Hepatic stellate cell (primary cell): Measurements from ENCODE around the gene FAAP100.
"Not testable (repeated sequence)": the region's sequence is repeated elsewhere in the genome, so short reads cannot be mapped to it uniquely, and the experiment has no call there.

Experiments used
- DNase-seq: peaks from one replicate; pipeline ENCODE4 v3.0.0; 2011; ENCODE audit warnings: low spot score

Gene FAAP100

GRCh38 chr17:81552244-81553017 is at the start of gene FAAP100:
FAAP100 (minus strand) TSS chr17:81552353; CDS start chr17:81552330, 23 bp downstream.
- DNase-seq, result peak; percentile 93

GRCh38 chr17:81601525-81602120 is 49.5 kb upstream of the FAAP100 start:
- DNase-seq, result peak; percentile 73

- DNase-seq, result peak; percentile 56
Measured at GRCh38 chr17:81599719-81600486, 47.8 kb upstream of the FAAP100 start.

GRCh38 chr17:81593105-81593871 is 41.1 kb upstream of the FAAP100 start:
- DNase-seq, result no peak

GRCh38 chr17:81591971-81592370 is 39.8 kb upstream of the FAAP100 start:
- no peak for DNase-seq

- no peak for DNase-seq
Measured at GRCh38 chr17:81590121-81590520, 38.0 kb upstream of the FAAP100 start.

- DNase-seq, result no peak
Measured at GRCh38 chr17:81589612-81590011, 37.5 kb upstream of the FAAP100 start.

- no peak for DNase-seq
Measured at GRCh38 chr17:81586096-81586495, 33.9 kb upstream of the FAAP100 start.

GRCh38 chr17:81584771-81585170 is 32.6 kb upstream of the FAAP100 start:
- DNase-seq, result not testable (repeated sequence)

- no peak for DNase-seq
Measured at GRCh38 chr17:81583589-81584342, 31.6 kb upstream of the FAAP100 start.

- no peak for DNase-seq
Measured at GRCh38 chr17:81582749-81583148, 30.6 kb upstream of the FAAP100 start.

- no peak for DNase-seq
Measured at GRCh38 chr17:81582341-81582740, 30.2 kb upstream of the FAAP100 start.

GRCh38 chr17:81581758-81582157 is 29.6 kb upstream of the FAAP100 start:
- no peak for DNase-seq

- no peak for DNase-seq
Measured at GRCh38 chr17:81580481-81580880, 28.3 kb upstream of the FAAP100 start.

- no peak for DNase-seq
Measured at GRCh38 chr17:81579821-81580321, 27.7 kb upstream of the FAAP100 start.

- no peak for DNase-seq
Measured at GRCh38 chr17:81579298-81579697, 27.1 kb upstream of the FAAP100 start.

GRCh38 chr17:81578561-81579225 is 26.5 kb upstream of the FAAP100 start:
- DNase-seq, result no peak

- no peak for DNase-seq
Measured at GRCh38 chr17:81578038-81578441, 25.9 kb upstream of the FAAP100 start.

GRCh38 chr17:81577278-81578000 is 25.3 kb upstream of the FAAP100 start:
- no peak for DNase-seq
